Naive thymus-derived CD4-positive, alpha-beta T cell (primary cell): ENCODE data around the gene CCL1. TPM values are rescaled to one million over a fixed set of nuclear protein-coding genes. Genes with fewer than 3 reads are reported as not detected.

Experiments used
- ATAC-seq: fragments of 150-1000 bp; cut with Tn5 transposase; 2 replicates; pipeline ENCODE4 v1.10.0; 2021; ENCODE audit warnings: mild to moderate bottlenecking, moderate library complexity
- CTCF ChIA-PET: fragments of 350-600 bp; sonication (Branson Sonifier 250); formaldehyde crosslinking; loops from one replicate; lab custom pipeline; 2021; ENCODE audit warnings: antibody characterized with exemption; lab: Charles Lee
- POLR2A ChIA-PET: fragments of 350-600 bp; sonication (Branson Sonifier 250); formaldehyde crosslinking; loops from one replicate; lab custom pipeline; 2021; ENCODE audit warnings: antibody characterized with exemption, inconsistent platforms; lab: Charles Lee
- DNase-seq, 9 donors: peaks; one replicate each; pipeline versions ENCODE4 v3.0.0 to v3.0.0-alpha.2; 2020 to 2022; ENCODE audit warnings: mixed read lengths in 1 of 9
- H3K27ac ChIP-seq: one replicate; pipeline ENCODE4 v1.7.0; 2013; ENCODE audit warnings: mild to moderate bottlenecking, low read depth, low read length, moderate library complexity
- H3K27me3 ChIP-seq, 2 donors: one replicate each; pipeline ENCODE4 v1.7.0; 2013; ENCODE audit warnings: low read length in 2 of 2, mild to moderate bottlenecking in 2 of 2, moderate library complexity in 2 of 2; ENCODE audit not compliant: control insufficient read depth in 2 of 2, insufficient read depth in 2 of 2
- H3K36me3 ChIP-seq, 3 experiments: 1 replicate in 2 of 3; 2 replicates in 1 of 3; pipeline ENCODE4 v1.7.0; 2013; ENCODE audit warnings: low read length in 3 of 3, mild to moderate bottlenecking in 3 of 3, moderate library complexity in 1 of 3; ENCODE audit not compliant: insufficient read depth in 3 of 3, control insufficient read depth in 2 of 3
- H3K4me1 ChIP-seq, 2 donors: one replicate each; pipeline ENCODE4 v1.7.0; 2013; ENCODE audit warnings: low read length in 2 of 2, mild to moderate bottlenecking in 2 of 2, moderate library complexity in 1 of 2; ENCODE audit not compliant: control insufficient read depth in 2 of 2, insufficient read depth in 2 of 2
- H3K4me3 ChIP-seq: 2 replicates; pipeline ENCODE4 v1.7.0; 2013; ENCODE audit warnings: mild to moderate bottlenecking, low read length
- H3K9me3 ChIP-seq, 3 experiments: 1 replicate in 2 of 3; 2 replicates in 1 of 3; pipeline ENCODE4 v1.7.0; 2013; ENCODE audit warnings: low read length in 3 of 3; ENCODE audit not compliant: control insufficient read depth in 2 of 3
- H3K27ac Mint-ChIP-seq, 9 donors: one replicate each; pipeline ENCODE4 v1.8.0; 2020 to 2022; ENCODE audit warnings: mixed read lengths in 9 of 9, mild to moderate bottlenecking in 8 of 9, moderate library complexity in 5 of 9, inconsistent platforms in 2 of 9
- H3K27me3 Mint-ChIP-seq, 5 donors: one replicate each; pipeline ENCODE4 v1.8.0; 2021 to 2022; ENCODE audit warnings: mixed read lengths in 5 of 5, mild to moderate bottlenecking in 1 of 5
- H3K36me3 Mint-ChIP-seq, 5 donors: one replicate each; pipeline ENCODE4 v1.8.0; 2020 to 2022; ENCODE audit warnings: mixed read lengths in 5 of 5, mild to moderate bottlenecking in 3 of 5, inconsistent platforms in 1 of 5
- H3K4me1 Mint-ChIP-seq, 7 donors: one replicate each; pipeline ENCODE4 v1.8.0; 2020 to 2022; ENCODE audit warnings: mixed read lengths in 7 of 7, mild to moderate bottlenecking in 3 of 7, inconsistent platforms in 1 of 7
- H3K4me3 Mint-ChIP-seq, 10 donors: one replicate each; pipeline ENCODE4 v1.8.0; 2020 to 2022; ENCODE audit warnings: mild to moderate bottlenecking in 10 of 10, mixed read lengths in 10 of 10, moderate library complexity in 6 of 10, inconsistent platforms in 2 of 10
- H3K9me3 Mint-ChIP-seq, 11 donors: one replicate each; pipeline ENCODE4 v1.8.0; 2020 to 2022; ENCODE audit warnings: mixed read lengths in 11 of 11, mild to moderate bottlenecking in 4 of 11, inconsistent platforms in 1 of 11, moderate library complexity in 1 of 11
- intact Hi-C, 2 donors: fragments of 100-400 bp; cut with micrococcal nuclease; formaldehyde crosslinking; loops; one replicate each; pipeline ENCODE4 v1.15.1; 2023
- polyA plus RNA-seq, 2 donors: library from polyadenylated mRNA; unstranded; fragments of 300-500 nt; fragmentation: Illumina TruSeq; gene quantifications; one replicate each; pipeline ENCODE4 v1.2.3, GENCODE V29; 2021
- total RNA-seq, 6 experiments: library from RNA in 5 of 6; stranded (reverse) in 5 of 6; gene quantifications; 1 replicate in 5 of 6; 2 replicates in 1 of 6; pipeline ENCODE4 v1.2.3 and lab custom pipeline; 2021 to 2026

CCL1 gene
- total and polyA plus RNA-seq, 7 experiments from 2014 or later = 17.4 TPM; not detected in 6

- ATAC-seq = no peak
- Mint-ChIP-seq H3K4me3 (no peak overlapping the region), H3K27ac (peak overlapping the region in 1 of 9 donors; percentile 20), H3K9me3 (peaks cover 0 to under 1% (median 0%) of the 10 kb centered on the region in 11 donors), H3K36me3 (peaks cover 0 to 6% (median 0%) of the 10 kb centered on the region in 5 donors), H3K27me3 (peaks cover 0 to 25% (median 4%) of the 10 kb centered on the region in 5 donors), H3K4me1 (peaks cover 0 to 48% (median 9%) of the 10 kb centered on the region in 7 donors)
- ChIA-PET CTCF (interaction anchor here (0.8 kb wide), 1 partner anchor 225 kb away, joined by 3 read pairs; no protein-coding TSS in a partner anchor), POLR2A (no interaction called here)
- H3K36me3 ChIP-seq = no peaks in the 10 kb centered on the region
- no peak overlapping the region for H3K4me3 ChIP-seq
- no peak overlapping the region for H3K27ac ChIP-seq
- H3K27me3 ChIP-seq = no peaks in the 10 kb centered on the region
- DNase-seq = no peak
- no peaks in the 10 kb centered on the region for H3K9me3 ChIP-seq
- no peaks in the 10 kb centered on the region for H3K4me1 ChIP-seq
- intact Hi-C loops = no loop called here
Observed at GRCh38 chr17:34377078-34377823, 14.2 kb upstream of the CCL1 start.

GRCh38 chr17:34375426-34375997 is 12.5 kb upstream of the CCL1 start:
- H3K27ac Mint-ChIP-seq = peak overlapping the region in 1 of 9 donors; percentile 7
- Histone ChIP-seq H3K27me3 (no peaks in the 10 kb centered on the region), H3K4me1 (no peaks in the 10 kb centered on the region), H3K27ac (no peak overlapping the region), H3K9me3 (no peaks in the 10 kb centered on the region), H3K36me3 (no peaks in the 10 kb centered on the region), H3K4me3 (no peak overlapping the region)
- no peak overlapping the region for H3K4me3 Mint-ChIP-seq
- ChIA-PET CTCF (no interaction called here), POLR2A (no interaction called here)
- intact Hi-C loops = no loop called here
- ATAC-seq (no peak), DNase-seq (no peak)
- peaks cover 0 to 6% (median 0%) of the 10 kb centered on the region in 5 donors for H3K36me3 Mint-ChIP-seq
- H3K9me3 Mint-ChIP-seq = peaks cover 0 to 2% (median 0%) of the 10 kb centered on the region in 11 donors
- peaks cover 0 to 20% (median 1%) of the 10 kb centered on the region in 5 donors for H3K27me3 Mint-ChIP-seq
- H3K4me1 Mint-ChIP-seq = peaks cover 0 to 54% (median 9%) of the 10 kb centered on the region in 7 donors

GRCh38 chr17:34374457-34374856 is 11.4 kb upstream of the CCL1 start:
- Mint-ChIP-seq H3K4me3 (no peak overlapping the region), H3K36me3 (peaks cover 0 to 6% (median 0%) of the 10 kb centered on the region in 5 donors), H3K4me1 (peaks cover 0 to 51% (median 9%) of the 10 kb centered on the region in 7 donors), H3K9me3 (peaks cover 0 to 2% (median 0%) of the 10 kb centered on the region in 11 donors), H3K27ac (no peak overlapping the region), H3K27me3 (peaks cover 0 to 22% (median 0%) of the 10 kb centered on the region in 5 donors)
- POLR2A ChIA-PET = no interaction called here
- Histone ChIP-seq H3K36me3 (no peaks in the 10 kb centered on the region), H3K27me3 (no peaks in the 10 kb centered on the region), H3K9me3 (no peaks in the 10 kb centered on the region), H3K4me3 (no peak overlapping the region), H3K4me1 (no peaks in the 10 kb centered on the region), H3K27ac (no peak overlapping the region)
- no peak for ATAC-seq
- DNase-seq = no peak
- CTCF ChIA-PET = no interaction called here
- intact Hi-C loops = no loop called here

GRCh38 chr17:34371405-34372100 is 8.5 kb upstream of the CCL1 start:
- Histone ChIP-seq H3K4me3 (no peak overlapping the region), H3K4me1 (no peaks in the 10 kb centered on the region), H3K9me3 (no peaks in the 10 kb centered on the region), H3K27me3 (no peaks in the 10 kb centered on the region), H3K36me3 (no peaks in the 10 kb centered on the region), H3K27ac (no peak overlapping the region)
- H3K9me3 Mint-ChIP-seq = peaks cover 0 to 2% (median 0%) of the 10 kb centered on the region in 11 donors
- H3K36me3 Mint-ChIP-seq = peaks cover 0 to 6% (median 0%) of the 10 kb centered on the region in 5 donors
- no peak for DNase-seq
- ChIA-PET POLR2A (no interaction called here), CTCF (interaction anchor here (2.1 kb wide), 1 partner anchor 9 kb away, joined by 7 read pairs; the partner anchor contains the start of gene CCL1)
- peaks cover 0 to 19% (median 0%) of the 10 kb centered on the region in 5 donors for H3K27me3 Mint-ChIP-seq
- peaks cover 0 to 35% (median 0%) of the 10 kb centered on the region in 7 donors for H3K4me1 Mint-ChIP-seq
- H3K27ac Mint-ChIP-seq = peak overlapping the region in 1 of 9 donors; percentile 19
- intact Hi-C loops = no loop called here
- H3K4me3 Mint-ChIP-seq = peak overlapping the region in 1 of 10 donors; percentile 1
- ATAC-seq = peak; percentile 36

- ATAC-seq = peak; percentile 59
Observed at GRCh38 chr17:34370997-34371395, 8.0 kb upstream of the CCL1 start.

GRCh38 chr17:34370376-34370996 is 7.5 kb upstream of the CCL1 start:
- H3K27me3 Mint-ChIP-seq = peaks cover 0 to 19% (median 1%) of the 10 kb centered on the region in 5 donors
- no peaks in the 10 kb centered on the region for H3K9me3 ChIP-seq
- ChIA-PET CTCF (no interaction called here), POLR2A (no interaction called here)
- peaks cover 0 to 2% (median 0%) of the 10 kb centered on the region in 11 donors for H3K9me3 Mint-ChIP-seq
- H3K4me1 Mint-ChIP-seq = peaks cover 0 to 39% (median 3%) of the 10 kb centered on the region in 7 donors
- intact Hi-C loops = no loop called here
- H3K27me3 ChIP-seq = no peaks in the 10 kb centered on the region
- H3K36me3 ChIP-seq = no peaks in the 10 kb centered on the region
- H3K36me3 Mint-ChIP-seq = peaks cover 0 to 4% (median 0%) of the 10 kb centered on the region in 5 donors
- DNase-seq (no peak), ATAC-seq (no peak)
- no peak overlapping the region for H3K4me3 ChIP-seq
- H3K27ac ChIP-seq = no peak overlapping the region
- H3K4me3 Mint-ChIP-seq = peak overlapping the region in 1 of 10 donors; percentile 50
- no peaks in the 10 kb centered on the region for H3K4me1 ChIP-seq
- no peak overlapping the region for H3K27ac Mint-ChIP-seq

More at GRCh38 chr17:34370997-34371395, 8.0 kb upstream of the CCL1 start:
- DNase-seq = no peak
- Histone ChIP-seq H3K9me3 (no peaks in the 10 kb centered on the region), H3K27ac (no peak overlapping the region), H3K36me3 (no peaks in the 10 kb centered on the region), H3K4me1 (no peaks in the 10 kb centered on the region), H3K27me3 (no peaks in the 10 kb centered on the region), H3K4me3 (no peak overlapping the region)
- POLR2A ChIA-PET = no interaction called here
- peak overlapping the region in 1 of 10 donors; percentile 50 for H3K4me3 Mint-ChIP-seq
- H3K4me1 Mint-ChIP-seq = peaks cover 0 to 39% (median 0%) of the 10 kb centered on the region in 7 donors
- CTCF ChIA-PET = no interaction called here
- intact Hi-C loops = no loop called here
- H3K9me3 Mint-ChIP-seq = peaks cover 0 to 2% (median 0%) of the 10 kb centered on the region in 11 donors
- H3K36me3 Mint-ChIP-seq = peaks cover 0 to 6% (median 0%) of the 10 kb centered on the region in 5 donors
- H3K27me3 Mint-ChIP-seq = peaks cover 0 to 22% (median 0%) of the 10 kb centered on the region in 5 donors
- H3K27ac Mint-ChIP-seq = no peak overlapping the region
